Measurements from ENCODE around the gene PRKCE.

PRKCE gene

GRCh38 chr2:45611020-45611859, 40.2 kb upstream of the PRKCE start, which contains the start of gene SRBD1:
SRBD1 (minus strand) TSS chr2:45611267; CDS start chr2:45605441, 5,826 bp downstream.
- DNase-seq (ENCODE audit: extremely low read depth, low read depth), result peak; percentile 67
- TF ChIP-seq, protein P1, sequence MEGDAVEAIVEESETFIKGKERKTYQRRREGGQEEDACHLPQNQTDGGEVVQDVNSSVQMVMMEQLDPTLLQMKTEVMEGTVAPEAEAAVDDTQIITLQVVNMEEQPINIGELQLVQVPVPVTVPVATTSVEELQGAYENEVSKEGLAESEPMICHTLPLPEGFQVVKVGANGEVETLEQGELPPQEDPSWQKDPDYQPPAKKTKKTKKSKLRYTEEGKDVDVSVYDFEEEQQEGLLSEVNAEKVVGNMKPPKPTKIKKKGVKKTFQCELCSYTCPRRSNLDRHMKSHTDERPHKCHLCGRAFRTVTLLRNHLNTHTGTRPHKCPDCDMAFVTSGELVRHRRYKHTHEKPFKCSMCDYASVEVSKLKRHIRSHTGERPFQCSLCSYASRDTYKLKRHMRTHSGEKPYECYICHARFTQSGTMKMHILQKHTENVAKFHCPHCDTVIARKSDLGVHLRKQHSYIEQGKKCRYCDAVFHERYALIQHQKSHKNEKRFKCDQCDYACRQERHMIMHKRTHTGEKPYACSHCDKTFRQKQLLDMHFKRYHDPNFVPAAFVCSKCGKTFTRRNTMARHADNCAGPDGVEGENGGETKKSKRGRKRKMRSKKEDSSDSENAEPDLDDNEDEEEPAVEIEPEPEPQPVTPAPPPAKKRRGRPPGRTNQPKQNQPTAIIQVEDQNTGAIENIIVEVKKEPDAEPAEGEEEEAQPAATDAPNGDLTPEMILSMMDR (IDR thresholded peaks at IDR 0.05; ENCODE audit: low read depth, low read length), result no peak

DNA sequence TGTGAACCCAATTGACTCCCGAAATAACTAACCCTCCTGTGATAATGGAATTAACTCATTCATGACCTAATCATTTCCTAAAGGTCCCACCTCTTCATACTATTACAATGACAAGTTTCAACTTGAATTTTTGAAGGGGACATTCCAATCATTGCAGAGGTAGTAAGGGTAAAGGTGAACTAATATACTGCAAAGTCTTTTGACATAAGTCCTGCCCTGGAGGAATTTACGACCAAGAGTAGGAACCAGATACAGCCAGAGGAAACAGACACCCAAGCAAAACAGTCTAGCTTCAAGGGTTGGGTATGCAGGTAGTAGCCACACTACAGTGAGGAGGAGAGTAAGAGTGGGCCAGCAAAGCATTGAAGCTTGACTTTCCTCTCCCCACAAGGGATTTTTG, 39.2 kb upstream of the PRKCE start:
- no peak for DNase-seq (ENCODE audit: extremely low read depth, low read depth)
- TF ChIP-seq, protein P1 (IDR thresholded peaks at IDR 0.05; ENCODE audit: low read depth, low read length), result no peak

DNA sequence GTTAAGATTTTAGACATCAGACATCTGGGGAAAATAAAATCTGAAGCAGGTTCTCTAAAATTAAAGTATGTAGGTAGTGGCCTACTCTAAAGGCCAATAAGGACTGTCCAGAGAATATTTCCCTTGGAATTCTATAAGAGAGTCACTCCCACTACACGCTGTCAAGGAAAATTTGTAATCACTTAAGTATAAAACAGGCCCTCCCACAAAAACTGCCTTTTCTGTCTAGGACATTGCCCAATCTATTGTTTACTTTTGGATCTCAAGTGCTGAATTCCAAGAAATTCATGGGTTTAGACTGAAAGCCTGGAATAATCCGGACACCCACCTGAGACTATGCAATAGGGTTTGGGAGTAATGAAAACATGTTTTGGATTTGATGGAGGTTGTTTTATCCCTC, 38.7 kb upstream of the PRKCE start:
- DNase-seq (ENCODE audit: extremely low read depth, low read depth), result no peak
- TF ChIP-seq, protein P1 (IDR thresholded peaks at IDR 0.05; ENCODE audit: low read depth, low read length), result no peak

DNA sequence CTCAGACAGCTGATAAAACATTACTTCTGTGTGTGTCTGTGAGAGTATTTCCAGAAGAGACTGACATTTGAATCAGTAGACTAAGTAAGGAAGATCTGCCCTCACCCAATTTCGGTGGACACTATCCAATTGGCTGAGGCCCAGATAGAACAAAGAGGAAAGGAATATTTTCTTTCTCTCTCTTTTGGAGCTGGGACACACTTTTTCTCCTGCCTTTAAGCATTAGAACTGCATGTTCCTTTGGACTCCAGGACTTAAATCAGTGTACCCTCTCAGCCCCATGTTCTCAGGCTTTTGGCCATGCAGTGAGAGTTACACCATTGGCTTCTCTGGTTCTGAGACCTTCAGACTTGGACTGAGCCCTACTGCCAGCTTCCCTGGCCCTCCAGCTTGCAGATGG, 37.1 kb upstream of the PRKCE start:
- TF ChIP-seq, protein P1 (IDR thresholded peaks at IDR 0.05; ENCODE audit: low read depth, low read length), result no peak
- DNase-seq (ENCODE audit: extremely low read depth, low read depth), result no peak

DNA sequence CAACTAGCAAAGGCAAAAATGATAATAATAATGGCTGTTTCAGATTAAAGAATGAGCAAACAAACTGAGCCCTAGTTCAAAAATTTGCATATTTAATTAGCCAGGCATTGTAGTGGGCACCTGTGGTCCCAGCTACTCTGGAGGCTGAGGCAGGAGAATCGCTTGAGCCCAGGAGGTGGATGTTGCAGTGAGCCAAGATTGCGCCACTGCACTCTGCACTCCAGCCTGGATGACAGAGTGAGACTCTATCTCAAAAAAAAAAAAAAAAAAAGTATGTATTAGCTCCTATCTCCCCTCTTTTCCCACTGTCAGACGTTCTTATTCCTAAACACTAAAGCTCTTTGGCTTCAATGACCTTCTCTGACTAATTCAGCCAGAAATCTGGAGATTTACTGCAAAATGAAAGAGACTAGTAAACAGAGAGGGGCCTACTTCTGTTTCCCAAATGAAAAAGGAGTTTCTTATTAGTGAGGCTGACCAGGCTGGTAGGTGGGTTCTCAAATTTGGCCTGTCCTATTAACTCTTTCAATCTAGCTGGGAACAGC, 36.5 kb upstream of the PRKCE start:
- no peak for DNase-seq (ENCODE audit: extremely low read depth, low read depth)
- TF ChIP-seq, protein P1 (IDR thresholded peaks at IDR 0.05; ENCODE audit: low read depth, low read length), result no peak

- DNase-seq (ENCODE audit: extremely low read depth, low read depth), result peak; percentile 53
- TF ChIP-seq, protein P1 (IDR thresholded peaks at IDR 0.05; ENCODE audit: low read depth, low read length), result no peak
Measured at GRCh38 chr2:45616658-45617411, 34.6 kb upstream of the PRKCE start.

DNA sequence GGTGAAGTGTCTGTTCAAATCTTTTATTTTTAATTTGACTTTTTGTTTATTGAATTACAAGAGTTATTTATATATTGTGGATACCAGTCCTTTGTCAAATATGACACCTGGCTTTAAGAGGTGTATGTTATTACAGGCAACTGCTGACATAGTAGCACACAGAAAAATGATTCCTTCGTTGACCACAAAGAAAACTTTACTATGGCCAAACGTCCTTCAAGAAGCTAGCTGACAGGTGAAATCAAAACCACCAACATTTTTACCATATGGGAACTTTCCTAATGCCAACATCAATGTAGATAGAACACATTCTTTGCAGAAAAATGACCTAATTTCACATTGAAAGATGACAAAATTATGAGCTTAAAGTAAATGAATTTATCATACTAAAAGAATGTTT, 34.0 kb upstream of the PRKCE start:
- TF ChIP-seq, protein P1 (IDR thresholded peaks at IDR 0.05; ENCODE audit: low read depth, low read length), result no peak
- DNase-seq (ENCODE audit: extremely low read depth, low read depth), result no peak

Data from AG09319 (cell line).